Measurements from ENCODE around the gene PDLIM7.

The PDLIM7 gene

DNA sequence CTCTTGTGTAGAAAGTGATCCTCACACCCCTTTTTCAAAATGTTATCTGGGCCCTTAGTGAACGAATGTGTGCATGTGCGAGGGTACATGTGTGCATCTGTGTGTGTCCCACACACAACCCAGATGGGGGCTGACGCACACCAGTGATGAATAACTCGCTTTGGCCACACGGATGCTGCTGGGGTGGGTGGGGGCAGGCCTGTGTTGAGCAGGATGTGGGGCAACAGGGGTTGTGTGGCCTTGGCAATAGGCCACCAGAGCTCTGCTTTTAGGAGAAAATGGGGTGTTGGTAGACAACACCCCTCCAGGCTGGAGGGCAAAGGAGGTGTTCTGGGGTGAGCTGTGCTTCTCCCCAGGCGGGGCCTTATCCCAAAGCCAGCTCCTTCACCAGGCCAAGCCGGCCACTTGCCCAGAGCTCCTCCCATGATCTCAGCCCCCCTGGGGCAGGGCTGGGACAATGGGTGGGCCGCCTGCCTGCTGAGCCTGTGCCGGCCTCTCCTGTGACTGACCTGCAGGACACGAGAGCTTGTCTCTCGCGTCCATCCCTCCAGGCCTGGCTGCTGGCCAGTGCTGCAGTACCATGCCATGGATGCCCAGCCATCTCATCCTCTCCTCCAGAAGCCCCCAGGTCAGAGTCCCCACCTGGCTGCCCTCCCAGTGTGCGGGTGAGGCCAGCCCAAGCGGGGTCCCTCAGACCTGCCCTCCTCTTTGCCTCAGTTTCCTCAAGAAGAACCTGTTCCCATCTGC, 25.6 kb downstream of the PDLIM7 start:
- peak; percentile 71 for ATAC-seq
- Mint-ChIP-seq H3K27ac (peak overlapping the region; percentile 76), H3K4me3 (peak overlapping the region; percentile 81), H3K27me3 (peaks cover 5% of the 10 kb centered on the region), H3K36me3 (ENCODE audit: low read depth) (peaks cover 16% of the 10 kb centered on the region), H3K4me1 (peaks cover 51% of the 10 kb centered on the region), H3K9me3 (no peaks in the 10 kb centered on the region)
- peak; percentile 70 for DNase-seq

DNA sequence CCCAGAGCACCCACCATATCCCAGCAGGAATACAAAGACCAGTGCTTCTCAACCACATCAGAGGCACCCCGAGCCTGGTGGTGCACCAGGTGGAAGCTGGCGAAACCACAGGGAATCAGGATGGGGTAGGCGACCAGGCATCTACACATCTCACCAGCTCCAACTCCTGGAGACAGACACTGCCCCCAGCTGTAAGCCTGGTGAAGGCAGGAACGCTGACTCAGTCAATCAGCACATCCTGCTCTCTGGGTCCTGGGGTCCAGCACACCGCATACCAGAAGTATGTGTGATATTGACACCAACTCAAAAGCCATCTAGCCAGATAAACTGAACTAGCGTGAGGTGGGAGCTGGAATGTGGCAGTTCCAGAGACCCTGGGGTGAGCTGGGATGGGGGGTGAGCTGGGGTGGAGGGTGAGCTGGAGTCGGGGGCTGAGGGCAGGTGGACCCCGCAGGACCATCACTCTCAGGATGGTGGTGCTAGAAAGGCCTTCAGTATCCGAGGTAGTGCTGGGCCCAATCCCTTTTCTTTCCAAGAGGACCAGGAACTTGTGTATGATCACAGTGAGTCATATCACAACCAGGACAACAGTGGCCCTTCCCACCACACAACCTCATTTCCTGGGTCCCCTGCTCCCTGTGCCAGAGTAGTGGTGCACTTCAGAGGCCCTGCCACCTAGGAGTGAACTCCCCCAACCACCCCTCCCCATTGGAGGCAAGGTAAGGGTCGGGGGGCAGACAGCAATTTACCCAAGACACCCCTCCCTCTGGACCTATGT, 26.5 kb downstream of the PDLIM7 start:
- Mint-ChIP-seq H3K36me3 (ENCODE audit: low read depth) (peaks cover 18% of the 10 kb centered on the region), H3K27ac (peak overlapping the region; percentile 76), H3K9me3 (no peaks in the 10 kb centered on the region), H3K4me1 (peaks cover 43% of the 10 kb centered on the region), H3K27me3 (peaks cover 5% of the 10 kb centered on the region), H3K4me3 (peak overlapping the region; percentile 81)
- DNase-seq (no peak), ATAC-seq (no peak)

DNA sequence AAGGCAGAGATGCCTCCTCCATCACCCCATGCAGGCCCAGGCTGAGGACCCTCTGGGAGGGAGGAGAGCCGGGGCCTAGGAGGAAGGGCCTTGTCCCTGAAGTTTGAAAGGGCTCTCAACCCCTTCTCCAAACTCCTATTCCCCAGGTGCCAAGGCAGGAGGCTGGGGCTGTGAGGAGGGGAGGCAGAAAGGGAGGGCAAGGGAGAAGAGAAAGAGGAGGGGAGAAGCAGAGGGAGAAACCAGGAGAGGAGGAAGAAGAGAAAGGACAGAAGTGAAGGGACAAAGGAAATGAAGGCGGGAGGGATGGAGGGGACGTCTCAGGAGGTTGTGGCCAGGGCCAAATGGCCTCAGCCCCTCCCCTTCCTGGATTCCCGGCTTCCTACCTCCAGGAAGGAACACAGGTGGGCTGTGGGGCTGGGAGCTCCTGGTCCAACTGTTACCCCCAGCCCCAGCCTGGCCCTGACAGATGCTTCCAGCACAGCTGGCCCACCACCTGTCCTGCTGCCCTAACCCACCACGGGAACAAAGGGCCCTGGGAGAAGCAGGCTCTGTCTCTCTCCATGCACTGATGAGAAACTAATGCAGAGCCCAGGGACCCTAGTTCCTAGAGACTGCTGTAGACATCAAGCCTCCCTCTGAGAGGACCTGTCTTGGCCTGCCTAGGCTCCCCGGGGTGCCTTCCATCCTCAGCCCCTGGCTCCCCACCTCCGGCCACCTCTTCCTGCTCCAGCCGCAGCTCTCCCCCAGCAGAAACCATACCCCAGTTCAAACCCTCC, 27.5 kb downstream of the PDLIM7 start:
- DNase-seq (no peak), ATAC-seq (no peak)
- Mint-ChIP-seq H3K9me3 (no peaks in the 10 kb centered on the region), H3K4me3 (peak overlapping the region; percentile 36), H3K27me3 (peaks cover 5% of the 10 kb centered on the region), H3K4me1 (peaks cover 34% of the 10 kb centered on the region), H3K27ac (peak overlapping the region; percentile 59), H3K36me3 (ENCODE audit: low read depth) (peaks cover 27% of the 10 kb centered on the region)

DNA sequence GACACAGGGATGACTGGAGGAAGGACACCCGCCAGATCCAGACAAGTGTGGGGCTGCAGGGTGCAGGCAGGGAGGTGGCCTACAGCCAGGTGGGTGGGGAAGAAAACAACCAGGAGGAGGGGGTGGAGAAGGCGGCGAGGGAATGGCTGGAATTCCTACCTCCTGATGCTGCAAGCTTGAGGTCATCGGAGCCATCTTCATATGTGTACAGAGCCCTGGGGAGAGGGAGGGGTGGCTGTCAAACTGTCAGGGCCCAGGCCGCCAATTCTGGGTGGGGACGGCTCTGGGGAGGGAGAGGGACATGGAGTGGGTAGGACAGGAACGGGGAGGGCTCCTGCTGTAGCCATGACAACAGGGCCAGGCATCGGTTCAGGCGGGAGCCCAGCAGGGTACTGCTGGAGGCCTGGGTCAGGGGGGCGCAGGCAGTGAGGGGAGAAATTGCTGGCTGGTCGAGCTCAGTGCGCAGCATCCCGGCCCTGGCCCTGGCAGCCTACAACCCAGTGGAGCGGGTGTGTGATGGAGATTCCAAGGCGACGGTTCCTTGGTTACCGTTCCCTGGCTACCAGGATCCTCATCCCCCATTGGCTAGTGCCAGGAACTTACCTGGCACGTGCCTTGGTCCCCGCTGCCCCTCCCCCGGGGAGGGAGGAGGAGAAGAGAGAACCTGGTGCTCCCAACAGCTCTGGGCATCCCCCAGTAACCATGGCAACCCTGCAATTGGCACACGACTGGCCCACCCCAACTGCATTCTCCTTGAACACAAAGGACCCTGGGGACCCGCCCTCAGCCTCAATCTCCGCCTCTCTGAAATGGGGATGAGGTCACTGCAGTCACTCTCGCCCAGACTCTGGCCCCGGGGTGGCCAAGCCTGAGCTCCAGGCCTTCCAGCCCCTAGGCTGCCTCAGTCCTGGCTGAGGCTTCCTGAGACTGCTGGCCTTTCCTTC, 28.4 kb downstream of the PDLIM7 start:
- no peak for ATAC-seq
- H3K9me3 Mint-ChIP-seq = no peaks in the 10 kb centered on the region
- peaks cover 24% of the 10 kb centered on the region for H3K4me1 Mint-ChIP-seq
- H3K27me3 Mint-ChIP-seq = peaks cover 2% of the 10 kb centered on the region
- no peak overlapping the region for H3K4me3 Mint-ChIP-seq
- H3K36me3 Mint-ChIP-seq (ENCODE audit: low read depth) = peaks cover 27% of the 10 kb centered on the region
- H3K27ac Mint-ChIP-seq = no peak overlapping the region
- DNase-seq = no peak

DNA sequence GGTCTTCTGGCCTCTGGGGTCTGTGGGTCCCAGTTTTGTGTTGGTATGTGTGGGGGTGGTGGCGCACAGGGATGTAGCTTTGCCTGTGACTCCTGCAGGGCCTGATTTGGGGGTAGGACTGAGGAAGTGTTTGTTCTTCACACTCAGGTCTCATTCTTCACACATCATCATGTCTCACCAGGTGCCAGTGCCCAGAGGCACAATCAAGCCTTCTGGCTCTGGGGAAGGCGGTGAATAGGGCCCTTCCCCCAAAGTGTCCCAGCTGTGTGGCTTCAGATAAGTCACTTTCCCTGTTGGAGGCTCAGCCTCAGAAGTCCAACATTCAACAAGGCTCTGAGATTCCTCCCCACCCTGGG, 29.1 kb downstream of the PDLIM7 start:
- Mint-ChIP-seq H3K27ac (no peak overlapping the region), H3K27me3 (no peaks in the 10 kb centered on the region), H3K4me1 (peaks cover 22% of the 10 kb centered on the region), H3K36me3 (ENCODE audit: low read depth) (peaks cover 27% of the 10 kb centered on the region), H3K4me3 (no peak overlapping the region), H3K9me3 (no peaks in the 10 kb centered on the region)
- DNase-seq = no peak
- no peak for ATAC-seq

- no peak overlapping the region for H3K4me3 Mint-ChIP-seq
- no peak overlapping the region for H3K27ac Mint-ChIP-seq
- peaks cover 29% of the 10 kb centered on the region for H3K36me3 Mint-ChIP-seq (ENCODE audit: low read depth)
- peaks cover 29% of the 10 kb centered on the region for H3K4me1 Mint-ChIP-seq
- ATAC-seq (no peak), DNase-seq (no peak)
- H3K9me3 Mint-ChIP-seq = no peaks in the 10 kb centered on the region
- H3K27me3 Mint-ChIP-seq = no peaks in the 10 kb centered on the region
Observed at GRCh38 chr5:177467436-177467835, 30.0 kb downstream of the PDLIM7 start.

DNA sequence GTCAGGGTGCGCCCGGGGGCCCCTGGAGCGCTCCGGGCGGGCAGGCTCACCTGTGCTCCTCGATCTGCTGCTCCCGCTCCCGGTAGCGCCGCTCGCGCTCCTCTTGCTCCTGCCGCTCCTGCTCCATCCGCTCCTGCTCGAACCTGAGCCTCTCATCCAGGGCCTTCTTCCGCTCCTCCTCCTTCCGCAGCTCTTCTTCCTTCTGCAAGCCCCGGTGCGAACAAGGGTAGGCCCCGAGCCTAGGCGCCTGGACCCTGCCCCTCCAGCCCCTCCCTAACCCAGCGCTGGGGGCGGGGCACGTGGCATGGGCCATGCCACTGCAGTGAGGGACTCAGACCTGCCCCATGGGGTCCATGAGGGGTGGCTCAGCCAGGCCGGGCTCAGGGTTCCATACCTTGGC, 30.5 kb downstream of the PDLIM7 start:
- Mint-ChIP-seq H3K4me1 (peaks cover 30% of the 10 kb centered on the region), H3K9me3 (no peaks in the 10 kb centered on the region), H3K36me3 (ENCODE audit: low read depth) (peaks cover 29% of the 10 kb centered on the region), H3K4me3 (no peak overlapping the region), H3K27me3 (no peaks in the 10 kb centered on the region), H3K27ac (no peak overlapping the region)
- ATAC-seq = no peak
- DNase-seq = no peak

DNA sequence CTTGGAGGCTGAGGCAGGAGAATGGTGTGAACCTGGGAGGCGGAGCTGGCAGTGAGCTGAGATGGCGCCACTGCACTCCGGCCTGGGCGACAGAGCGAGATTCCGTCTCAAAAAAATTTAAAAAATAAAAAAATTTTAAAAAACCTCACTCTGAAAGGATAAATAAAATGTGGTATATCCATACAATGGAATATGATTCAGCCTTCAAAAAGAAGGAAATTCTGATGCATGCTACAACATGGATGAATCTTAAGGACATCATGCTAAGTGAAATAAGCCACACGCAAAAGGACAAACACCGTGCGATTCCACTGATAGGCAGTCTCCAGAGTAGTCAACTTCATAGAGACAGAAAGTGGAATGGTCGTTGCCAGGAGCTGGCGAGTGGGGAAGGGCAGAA, 32.4 kb downstream of the PDLIM7 start:
- H3K27me3 Mint-ChIP-seq = no peaks in the 10 kb centered on the region
- ATAC-seq (no peak), DNase-seq (no peak)
- no peak overlapping the region for H3K4me3 Mint-ChIP-seq
- H3K9me3 Mint-ChIP-seq = no peaks in the 10 kb centered on the region
- peaks cover 19% of the 10 kb centered on the region for H3K4me1 Mint-ChIP-seq
- H3K36me3 Mint-ChIP-seq (ENCODE audit: low read depth) = peaks cover 27% of the 10 kb centered on the region
- no peak overlapping the region for H3K27ac Mint-ChIP-seq

GRCh38 chr5:177462021-177462670, 35.3 kb downstream of the PDLIM7 start:
- DNase-seq (no peak), ATAC-seq (no peak)
- H3K9me3 Mint-ChIP-seq = no peaks in the 10 kb centered on the region
- peaks cover 21% of the 10 kb centered on the region for H3K4me1 Mint-ChIP-seq
- H3K4me3 Mint-ChIP-seq = peak overlapping the region; percentile 38
- H3K27me3 Mint-ChIP-seq = no peaks in the 10 kb centered on the region
- peaks cover 22% of the 10 kb centered on the region for H3K36me3 Mint-ChIP-seq (ENCODE audit: low read depth)
- H3K27ac Mint-ChIP-seq = peak overlapping the region; percentile 74

- Mint-ChIP-seq H3K9me3 (no peaks in the 10 kb centered on the region), H3K27me3 (no peaks in the 10 kb centered on the region), H3K27ac (no peak overlapping the region), H3K4me3 (no peak overlapping the region), H3K36me3 (ENCODE audit: low read depth) (peaks cover 11% of the 10 kb centered on the region), H3K4me1 (peaks cover 26% of the 10 kb centered on the region)
- DNase-seq (no peak), ATAC-seq (no peak)
Observed at GRCh38 chr5:177459819-177460628, 37.4 kb downstream of the PDLIM7 start.

- H3K27ac Mint-ChIP-seq = no peak overlapping the region
- ATAC-seq (no peak), DNase-seq (no peak)
- no peaks in the 10 kb centered on the region for H3K9me3 Mint-ChIP-seq
- no peak overlapping the region for H3K4me3 Mint-ChIP-seq
- H3K27me3 Mint-ChIP-seq = no peaks in the 10 kb centered on the region
- H3K4me1 Mint-ChIP-seq = peaks cover 26% of the 10 kb centered on the region
- H3K36me3 Mint-ChIP-seq (ENCODE audit: low read depth) = peaks cover 11% of the 10 kb centered on the region
Observed at GRCh38 chr5:177459357-177459756, 38.0 kb downstream of the PDLIM7 start.

GRCh38 chr5:177458912-177459350, 38.5 kb downstream of the PDLIM7 start:
- Mint-ChIP-seq H3K27me3 (no peaks in the 10 kb centered on the region), H3K36me3 (ENCODE audit: low read depth) (peaks cover 11% of the 10 kb centered on the region), H3K9me3 (no peaks in the 10 kb centered on the region), H3K27ac (no peak overlapping the region), H3K4me1 (peaks cover 27% of the 10 kb centered on the region), H3K4me3 (no peak overlapping the region)
- ATAC-seq (no peak), DNase-seq (no peak)
